ENCODE results near the gene RAB36.
A peak's percentile ranks its signal among the peaks of the same experiment; 100 is the strongest.

RAB36 gene

DNA sequence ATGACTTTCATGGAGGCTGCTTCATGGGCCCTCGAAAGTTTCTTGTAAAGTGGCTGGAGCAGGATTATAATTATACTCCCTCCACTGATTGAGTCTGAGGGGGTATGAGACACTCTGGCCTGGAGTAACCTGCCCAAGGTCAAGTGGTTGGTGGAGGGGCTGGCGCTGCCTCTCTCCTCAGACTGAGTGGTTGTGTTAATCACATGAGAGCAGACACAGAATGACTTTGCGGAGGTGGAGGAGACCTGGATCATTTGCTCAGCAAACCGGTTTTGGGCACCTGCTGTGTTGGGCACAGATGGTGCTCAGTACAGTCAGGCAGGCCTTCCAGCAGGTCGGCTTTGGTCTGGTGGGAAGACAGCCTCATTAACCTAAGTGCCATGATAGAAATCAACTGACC lies 46.9 kb downstream of the RAB36 start:
- peaks cover 90% of the 10 kb centered on the region for H3K36me3 ChIP-seq (ENCODE audit: insufficient read depth, low read length)

DNA sequence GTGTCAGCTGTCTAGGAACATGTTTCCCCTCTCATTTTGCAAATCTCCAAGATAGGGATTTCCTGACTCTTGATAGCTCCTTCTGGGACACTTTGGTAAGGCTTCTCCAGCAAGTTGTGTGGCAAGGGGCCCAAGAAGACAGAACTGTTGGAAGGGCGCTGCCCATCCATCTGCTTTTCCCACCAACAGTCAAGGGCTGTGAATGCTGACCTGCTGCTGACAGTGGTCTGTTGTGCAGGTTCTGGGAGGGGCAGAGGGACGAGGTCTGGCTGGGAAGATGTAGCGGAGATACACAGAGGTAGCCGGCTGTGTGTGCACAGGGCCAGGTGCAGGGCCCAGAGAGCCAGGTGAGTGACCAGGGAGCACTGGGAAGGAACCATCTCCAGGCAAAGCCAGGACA lies 47.3 kb downstream of the RAB36 start:
- Histone ChIP-seq H3K9ac (ENCODE audit: low read depth, low read length, poor library complexity, severe bottlenecking) (no peak overlapping the region), H4K20me1 (ENCODE audit: insufficient read depth, low read length, poor library complexity, severe bottlenecking) (peaks cover 98% of the 10 kb centered on the region), H3K9me3 (ENCODE audit: insufficient read depth, low read depth, low read length) (no peaks in the 10 kb centered on the region), H3K4me1 (ENCODE audit: insufficient read depth, low read length, poor library complexity, severe bottlenecking) (peaks cover 40% of the 10 kb centered on the region), H3K4me2 (ENCODE audit: low read depth, low read length, poor library complexity, severe bottlenecking) (peak overlapping the region; percentile 26), H3K9me2 (replicated peaks; ENCODE audit: low read depth, low read length) (no peaks in the 10 kb centered on the region), H3K27me3 (ENCODE audit: insufficient read depth, low read length, poor library complexity, severe bottlenecking) (no peaks in the 10 kb centered on the region), H2AFZ (ENCODE audit: low read length) (no peak overlapping the region), H3K79me2 (ENCODE audit: insufficient read depth, low read length) (peaks cover 100% of the 10 kb centered on the region), H3K36me3 (ENCODE audit: insufficient read depth, low read length) (peaks cover 91% of the 10 kb centered on the region), H3F3A (ENCODE audit: low read depth) (no peaks in the 10 kb centered on the region), H3K4me3 (ENCODE audit: low read length, poor library complexity, severe bottlenecking) (no peak overlapping the region)
- no peak for TF ChIP-seq EZH2phosphoT487 (IDR thresholded peaks at IDR 0.05; ENCODE audit: borderline replicate concordance)
- TF ChIP-seq, protein P1, sequence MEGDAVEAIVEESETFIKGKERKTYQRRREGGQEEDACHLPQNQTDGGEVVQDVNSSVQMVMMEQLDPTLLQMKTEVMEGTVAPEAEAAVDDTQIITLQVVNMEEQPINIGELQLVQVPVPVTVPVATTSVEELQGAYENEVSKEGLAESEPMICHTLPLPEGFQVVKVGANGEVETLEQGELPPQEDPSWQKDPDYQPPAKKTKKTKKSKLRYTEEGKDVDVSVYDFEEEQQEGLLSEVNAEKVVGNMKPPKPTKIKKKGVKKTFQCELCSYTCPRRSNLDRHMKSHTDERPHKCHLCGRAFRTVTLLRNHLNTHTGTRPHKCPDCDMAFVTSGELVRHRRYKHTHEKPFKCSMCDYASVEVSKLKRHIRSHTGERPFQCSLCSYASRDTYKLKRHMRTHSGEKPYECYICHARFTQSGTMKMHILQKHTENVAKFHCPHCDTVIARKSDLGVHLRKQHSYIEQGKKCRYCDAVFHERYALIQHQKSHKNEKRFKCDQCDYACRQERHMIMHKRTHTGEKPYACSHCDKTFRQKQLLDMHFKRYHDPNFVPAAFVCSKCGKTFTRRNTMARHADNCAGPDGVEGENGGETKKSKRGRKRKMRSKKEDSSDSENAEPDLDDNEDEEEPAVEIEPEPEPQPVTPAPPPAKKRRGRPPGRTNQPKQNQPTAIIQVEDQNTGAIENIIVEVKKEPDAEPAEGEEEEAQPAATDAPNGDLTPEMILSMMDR (conservative IDR thresholded peaks at IDR 0.05; ENCODE audit: low read length): no peak

More for the DNA sequence above, 46.9 kb downstream of the RAB36 start:
- TF ChIP-seq EZH2phosphoT487 (IDR thresholded peaks at IDR 0.05; ENCODE audit: borderline replicate concordance): no peak
- TF ChIP-seq, protein P1 (conservative IDR thresholded peaks at IDR 0.05; ENCODE audit: low read length): no peak
- H2AFZ ChIP-seq (ENCODE audit: low read length): no peak overlapping the region
- H3K9me3 ChIP-seq (ENCODE audit: insufficient read depth, low read depth, low read length): no peaks in the 10 kb centered on the region
- peak overlapping the region; percentile 26 for H3K4me2 ChIP-seq (ENCODE audit: low read depth, low read length, poor library complexity, severe bottlenecking)
- no peak overlapping the region for H3K9ac ChIP-seq (ENCODE audit: low read depth, low read length, poor library complexity, severe bottlenecking)
- no peak overlapping the region for H3K4me3 ChIP-seq (ENCODE audit: low read length, poor library complexity, severe bottlenecking)
- peaks cover 100% of the 10 kb centered on the region for H3K79me2 ChIP-seq (ENCODE audit: insufficient read depth, low read length)
- H3F3A ChIP-seq (ENCODE audit: low read depth): no peaks in the 10 kb centered on the region
- H3K27me3 ChIP-seq (ENCODE audit: insufficient read depth, low read length, poor library complexity, severe bottlenecking): no peaks in the 10 kb centered on the region
- no peaks in the 10 kb centered on the region for H3K9me2 ChIP-seq (replicated peaks; ENCODE audit: low read depth, low read length)
- peaks cover 98% of the 10 kb centered on the region for H4K20me1 ChIP-seq (ENCODE audit: insufficient read depth, low read length, poor library complexity, severe bottlenecking)
- peaks cover 44% of the 10 kb centered on the region for H3K4me1 ChIP-seq (ENCODE audit: insufficient read depth, low read length, poor library complexity, severe bottlenecking)

DNA sequence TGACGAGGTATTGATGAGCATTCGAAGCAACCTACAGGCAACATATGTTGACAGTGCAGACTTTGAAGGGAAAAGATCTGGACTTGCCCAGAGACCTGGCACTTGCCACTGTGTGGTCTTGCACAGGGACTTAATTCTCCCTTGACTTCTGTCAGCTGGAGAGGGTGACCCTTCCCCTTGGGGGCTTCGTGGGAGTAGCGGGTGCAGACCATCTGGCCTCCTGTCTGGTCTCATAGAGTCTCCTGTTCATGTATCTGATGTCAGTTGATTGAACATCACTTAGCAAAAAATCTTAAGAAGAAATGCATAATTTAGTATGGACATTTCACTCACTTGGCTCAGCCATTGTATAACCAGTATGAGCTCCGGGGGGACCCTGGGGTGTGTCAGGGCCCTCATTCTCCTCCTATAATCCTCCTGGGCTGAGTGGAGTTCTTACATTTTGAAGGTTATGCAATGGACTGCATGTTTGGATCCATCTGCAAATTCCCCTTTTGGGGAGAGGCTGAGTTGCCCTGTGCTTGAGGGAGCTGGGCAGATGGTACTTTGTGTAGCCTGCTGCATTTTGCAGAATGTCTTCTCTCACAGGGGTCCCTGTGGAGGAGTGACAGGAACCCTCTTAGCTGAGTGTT lies 48.0 kb downstream of the RAB36 start:
- Histone ChIP-seq H3K4me1 (ENCODE audit: insufficient read depth, low read length, poor library complexity, severe bottlenecking) (peaks cover 33% of the 10 kb centered on the region), H3K9ac (ENCODE audit: low read depth, low read length, poor library complexity, severe bottlenecking) (no peak overlapping the region), H3K4me2 (ENCODE audit: low read depth, low read length, poor library complexity, severe bottlenecking) (no peak overlapping the region), H3K36me3 (ENCODE audit: insufficient read depth, low read length) (peaks cover 91% of the 10 kb centered on the region), H3K9me2 (replicated peaks; ENCODE audit: low read depth, low read length) (no peaks in the 10 kb centered on the region), H3K79me2 (ENCODE audit: insufficient read depth, low read length) (peaks cover 100% of the 10 kb centered on the region), H3K4me3 (ENCODE audit: low read length, poor library complexity, severe bottlenecking) (no peak overlapping the region), H3K9me3 (ENCODE audit: insufficient read depth, low read depth, low read length) (no peaks in the 10 kb centered on the region), H2AFZ (ENCODE audit: low read length) (no peak overlapping the region), H3K27me3 (ENCODE audit: insufficient read depth, low read length, poor library complexity, severe bottlenecking) (no peaks in the 10 kb centered on the region), H3F3A (ENCODE audit: low read depth) (no peaks in the 10 kb centered on the region), H4K20me1 (ENCODE audit: insufficient read depth, low read length, poor library complexity, severe bottlenecking) (peaks cover 98% of the 10 kb centered on the region)
- TF ChIP-seq EZH2phosphoT487 (IDR thresholded peaks at IDR 0.05; ENCODE audit: borderline replicate concordance): no peak
- TF ChIP-seq, protein P1 (conservative IDR thresholded peaks at IDR 0.05; ENCODE audit: low read length): no peak
